HCT116 (cell line): ENCODE measurements around the gene CRNN. TPM values are rescaled to one million over a fixed set of nuclear protein-coding genes. Genes with fewer than 3 reads are reported as not detected.

ENCODE experiments used
- ATAC-seq: fragments of 200-7000 bp; cut with Tn5 transposase; 2 replicates; pipeline ENCODE4 v1.9.1; 2020; ENCODE audit warnings: mild to moderate bottlenecking, moderate library complexity
- BruUV-seq: library from RNA; stranded (reverse); fragments of 400-500 nt; replicated peaks from 2 replicates; lab custom pipeline; 2021; lab: Mats Ljungman, UMichigan
- CTCF ChIA-PET: fragments of 300-600 bp; sonication (Branson Sonifier 250); formaldehyde crosslinking; loops from one replicate; lab custom pipeline; 2021; ENCODE audit warnings: antibody characterized with exemption; lab: Charles Lee
- POLR2A ChIA-PET: fragments of 300-600, 350-600 bp; sonication (Branson Sonifier 250); formaldehyde crosslinking; loops from one replicate; lab custom pipeline; 2021; ENCODE audit warnings: antibody characterized with exemption; lab: Charles Lee
- RAD21 ChIA-PET, 2 experiments: fragments of 300-600 bp; sonication (Branson Sonifier 250); formaldehyde crosslinking; loops; one replicate each; lab custom pipeline; 2023; ENCODE audit warnings: low total read pairs in 2 of 2; ENCODE audit not compliant: uncharacterized antibody in 2 of 2, unreplicated experiment in 2 of 2, low non-redundant PET in 1 of 2; lab: Charles Lee
- DNase-seq: peaks from one replicate; pipeline ENCODE4 v3.0.0-alpha.2; 2010; ENCODE audit warnings: low read depth, low spot score
- H2AFZ ChIP-seq: fragments of 200-600 bp; shearing (Covaris generic), sonication (generic); 2 replicates; pipeline ENCODE4 v1.6.1; 2017; ENCODE audit warnings: low read depth, mixed run types, mixed read lengths, antibody characterized with exemption, low read length; ENCODE audit not compliant: poor library complexity, severe bottlenecking
- H3K27ac ChIP-seq: 2 replicates; pipeline ENCODE4 v1.5.1; 2012; ENCODE audit warnings: low read depth, low read length
- H3K27me3 ChIP-seq: fragments of 200-600 bp; sonication (generic); 2 replicates; pipeline ENCODE4 v1.6.1; 2016; ENCODE audit warnings: mixed run types, low read length, mixed read lengths; ENCODE audit not compliant: insufficient read depth
- H3K36me3 ChIP-seq, 2 experiments: fragments of 200-500 bp in 1 of 2; fragments of 200-600 bp in 1 of 2; sonication (Bioruptor generic) in 1 of 2; sonication (generic) in 1 of 2; 2 replicates each; pipeline versions ENCODE4 v1.5.1 to v1.6.1; 2014 to 2016; ENCODE audit warnings: low read length in 2 of 2, inconsistent platforms in 1 of 2, mixed read lengths in 1 of 2, mixed run types in 1 of 2; ENCODE audit not compliant: insufficient read depth in 2 of 2, control insufficient read depth in 1 of 2
- H3K4me1 ChIP-seq, 2 experiments: fragments of 200-600 bp in 1 of 2; sonication (generic) in 1 of 2; 2 replicates each; pipeline versions ENCODE4 v1.5.1 to v1.6.1; 2012 to 2017; ENCODE audit warnings: low read length in 2 of 2, inconsistent platforms in 1 of 2, mild to moderate bottlenecking in 1 of 2, mixed read lengths in 1 of 2, mixed run types in 1 of 2, moderate library complexity in 1 of 2; ENCODE audit not compliant: insufficient read depth in 2 of 2, control insufficient read depth in 1 of 2
- H3K4me2 ChIP-seq: fragments of 200-600 bp; sonication (generic); 2 replicates; pipeline ENCODE4 v1.6.1; 2017; ENCODE audit warnings: mixed run types, low read length, mixed read lengths
- H3K4me3 ChIP-seq, 2 experiments: fragments of 200-600 bp in 1 of 2; sonication (generic) in 1 of 2; replicated peaks in 1 of 2; 2 replicates each; pipeline ENCODE4 v1.5.1; 2011 to 2016; ENCODE audit warnings: low read length in 2 of 2, control low read depth in 1 of 2, low read depth in 1 of 2, mild to moderate bottlenecking in 1 of 2, mixed read lengths in 1 of 2, mixed run types in 1 of 2
- H3K79me2 ChIP-seq: fragments of 200-600 bp; sonication (generic); 2 replicates; pipeline ENCODE4 v1.6.1; 2017; ENCODE audit warnings: mild to moderate bottlenecking, mixed run types, low read length, moderate library complexity, mixed read lengths; ENCODE audit not compliant: insufficient read depth
- H3K9ac ChIP-seq: fragments of 200-600 bp; sonication (generic); 2 replicates; pipeline ENCODE4 v1.6.1; 2016; ENCODE audit warnings: low read length, mixed read lengths
- H3K9me2 ChIP-seq: fragments of 200-600 bp; sonication (generic), shearing (Covaris generic); 2 replicates; pipeline ENCODE4 v1.6.1; 2017; ENCODE audit warnings: mixed run types, mild to moderate bottlenecking, moderate library complexity; ENCODE audit not compliant: insufficient read depth
- H3K9me3 ChIP-seq, 2 experiments: fragments of 200-500 bp in 1 of 2; fragments of 200-600 bp in 1 of 2; sonication (Bioruptor generic) in 1 of 2; sonication (generic) in 1 of 2; 2 replicates each; pipeline ENCODE4 v1.6.1; 2014 to 2017; ENCODE audit warnings: low read length in 2 of 2, mixed read lengths in 2 of 2, inconsistent platforms in 1 of 2, low read depth in 1 of 2, mild to moderate bottlenecking in 1 of 2, mixed run types in 1 of 2, moderate library complexity in 1 of 2; ENCODE audit not compliant: control insufficient read depth in 1 of 2, insufficient read depth in 1 of 2
- H4K20me1 ChIP-seq: fragments of 200-600 bp; sonication (generic), shearing (Covaris generic); 2 replicates; pipeline ENCODE4 v1.6.1; 2017; ENCODE audit warnings: mixed run types, mild to moderate bottlenecking, moderate library complexity; ENCODE audit not compliant: insufficient read depth
- CBX3 ChIP-seq: IDR thresholded peaks from 2 replicates; pipeline ENCODE4 v1.6.1; 2012; ENCODE audit warnings: low read depth
- CEBPB ChIP-seq: IDR thresholded peaks from 2 replicates; pipeline ENCODE4 v1.6.1; 2012; ENCODE audit warnings: low read depth
- EZH2 ChIP-seq: fragments of 200-600 bp; sonication (generic); IDR thresholded peaks from 2 replicates; pipeline ENCODE4 v1.6.1; 2017; ENCODE audit warnings: antibody characterized with exemption, mixed run types
- MAX ChIP-seq: IDR thresholded peaks from 2 replicates; pipeline ENCODE4 v1.6.1; 2012
- POLR2A ChIP-seq: IDR thresholded peaks from 2 replicates; pipeline ENCODE4 v1.7.0; 2011; ENCODE audit warnings: borderline replicate concordance; ENCODE audit not compliant: insufficient read depth, insufficient read length; ENCODE audit errors: extremely low read depth
- SIN3A ChIP-seq: IDR thresholded peaks from 2 replicates; pipeline ENCODE4 v1.6.1; 2012; ENCODE audit warnings: low read depth
- SP1 ChIP-seq: IDR thresholded peaks from 2 replicates; pipeline ENCODE4 v1.6.1; 2012; ENCODE audit warnings: low read depth
- ZBTB33 ChIP-seq: IDR thresholded peaks from 2 replicates; pipeline ENCODE4 v1.6.1; 2011; ENCODE audit warnings: mild to moderate bottlenecking, low read length, moderate library complexity; ENCODE audit not compliant: insufficient replicate concordance; ENCODE audit errors: extremely low read depth
- intact Hi-C: fragments of 100-400 bp; cut with micrococcal nuclease; formaldehyde crosslinking; loops from 2 replicates; pipeline ENCODE4 v1.10.0; 2022
- total RNA-seq: library from RNA; stranded (reverse); gene quantifications from one replicate; pipeline ENCODE4 v1.2.1, GENCODE V29; 2021; ENCODE audit not compliant: unreplicated experiment

The CRNN gene
- total RNA-seq, 1 experiment from 2014 or later: not detected

GRCh38 chr1:152447484-152447883 is 33.4 kb upstream of the CRNN start:
- no peaks in the 10 kb centered on the region for H4K20me1 ChIP-seq
- no TSS peak for BruUV-seq
- H2AFZ ChIP-seq: no peak overlapping the region
- CTCF ChIA-PET: interaction anchor here (2.2 to 2.7 kb wide), 2 partner anchors 11 to 48 kb away, joined by 10 to 32 read pairs; no protein-coding TSS in a partner anchor
- no peak for TF ChIP-seq EZH2
- H3K27me3 ChIP-seq: no peaks in the 10 kb centered on the region
- H3K36me3 ChIP-seq: no peaks in the 10 kb centered on the region
- no peaks in the 10 kb centered on the region for H3K9me2 ChIP-seq
- H3K79me2 ChIP-seq: no peaks in the 10 kb centered on the region
- no peak overlapping the region for H3K4me2 ChIP-seq
- H3K9me3 ChIP-seq: no peaks in the 10 kb centered on the region
- H3K4me3 ChIP-seq: no peak overlapping the region
- intact Hi-C loops: no loop called here
- H3K4me1 ChIP-seq: no peaks in the 10 kb centered on the region
- H3K27ac ChIP-seq: no peak overlapping the region
- DNase-seq (no peak), ATAC-seq (no peak)
- POLR2A ChIA-PET: no interaction called here
- no peak overlapping the region for H3K9ac ChIP-seq
- RAD21 ChIA-PET: no interaction called here

- no TSS peak for BruUV-seq
- POLR2A ChIA-PET: no interaction called here
- Histone ChIP-seq H3K27me3 (no peaks in the 10 kb centered on the region), H3K27ac (no peak overlapping the region), H3K4me3 (no peak overlapping the region), H2AFZ (no peak overlapping the region), H3K36me3 (no peaks in the 10 kb centered on the region), H3K4me2 (no peak overlapping the region), H3K4me1 (peaks cover 0 to 5% of the 10 kb centered on the region in 2 experiments; a peak in 1 of 4 replicates), H3K79me2 (no peaks in the 10 kb centered on the region), H3K9me3 (no peaks in the 10 kb centered on the region), H3K9ac (no peak overlapping the region), H4K20me1 (no peaks in the 10 kb centered on the region), H3K9me2 (no peaks in the 10 kb centered on the region)
- CTCF ChIA-PET: no interaction called here
- intact Hi-C loops: no loop called here
- no peak for TF ChIP-seq CEBPB
- ATAC-seq (no peak), DNase-seq (no peak)
- RAD21 ChIA-PET: no interaction called here
Measured at GRCh38 chr1:152444045-152444444, 30.0 kb upstream of the CRNN start.

GRCh38 chr1:152442765-152443164 is 28.7 kb upstream of the CRNN start:
- Histone ChIP-seq H3K9me3 (no peaks in the 10 kb centered on the region), H3K4me1 (peaks cover 0 to 5% of the 10 kb centered on the region in 2 experiments; a peak in 1 of 4 replicates), H3K9ac (no peak overlapping the region), H3K27me3 (peaks cover 6% of the 10 kb centered on the region; the same call in 1 of the 2 replicates), H2AFZ (no peak overlapping the region), H3K4me2 (no peak overlapping the region), H3K4me3 (no peak overlapping the region), H4K20me1 (no peaks in the 10 kb centered on the region), H3K36me3 (no peaks in the 10 kb centered on the region), H3K79me2 (no peaks in the 10 kb centered on the region), H3K9me2 (no peaks in the 10 kb centered on the region), H3K27ac (no peak overlapping the region)
- TF ChIP-seq SP1 (no peak), SIN3A (no peak), POLR2A (no peak), MAX (no peak), ZBTB33 (no peak), CBX3 (no peak)
- ChIA-PET CTCF (interaction anchor here (3.8 kb wide), 1 partner anchor 45 kb away, joined by 78 read pairs; no protein-coding TSS in a partner anchor), POLR2A (no interaction called here), RAD21 (no interaction called here)
- no TSS peak for BruUV-seq
- intact Hi-C loops: no loop called here
- DNase-seq (no peak), ATAC-seq (no peak)
